ENCODE data around the gene PPP4R3A. TPM values are rescaled to one million over a fixed set of nuclear protein-coding genes. Genes with fewer than 3 reads are reported as not detected.

The PPP4R3A gene
- total RNA-seq, 4 donors from 2014 or later: 48.3 to 91.9 (median 71.5) TPM

DNA sequence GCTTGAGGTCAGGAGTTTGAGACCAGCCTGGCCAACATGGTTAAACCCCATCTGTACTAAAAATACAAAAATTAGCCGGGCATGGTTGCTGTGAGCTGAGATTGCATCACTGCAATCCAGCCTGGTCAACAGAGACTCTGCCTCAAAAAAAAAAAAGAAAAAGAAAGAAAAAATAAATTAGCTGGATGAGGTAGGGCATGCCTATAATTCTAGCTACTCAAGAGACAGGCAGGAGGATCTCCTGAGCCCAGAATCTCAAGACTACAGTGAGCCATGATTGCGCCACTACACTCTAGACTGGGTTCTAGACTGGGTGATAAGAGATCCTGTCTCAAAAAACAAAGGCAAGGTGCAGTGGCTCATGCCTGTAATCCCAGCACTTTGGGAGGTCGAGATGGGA lies 16.9 kb downstream of the PPP4R3A start:
- WGBS, 2 donors: 65 to 75% methylated on average over 3 of the region's 3 CpGs
- intact Hi-C loops (cut with DNase I): no loop called here
- no peak for TF ChIP-seq POLR2A (IDR thresholded peaks at IDR 0.05)
- TF ChIP-seq, protein P1, sequence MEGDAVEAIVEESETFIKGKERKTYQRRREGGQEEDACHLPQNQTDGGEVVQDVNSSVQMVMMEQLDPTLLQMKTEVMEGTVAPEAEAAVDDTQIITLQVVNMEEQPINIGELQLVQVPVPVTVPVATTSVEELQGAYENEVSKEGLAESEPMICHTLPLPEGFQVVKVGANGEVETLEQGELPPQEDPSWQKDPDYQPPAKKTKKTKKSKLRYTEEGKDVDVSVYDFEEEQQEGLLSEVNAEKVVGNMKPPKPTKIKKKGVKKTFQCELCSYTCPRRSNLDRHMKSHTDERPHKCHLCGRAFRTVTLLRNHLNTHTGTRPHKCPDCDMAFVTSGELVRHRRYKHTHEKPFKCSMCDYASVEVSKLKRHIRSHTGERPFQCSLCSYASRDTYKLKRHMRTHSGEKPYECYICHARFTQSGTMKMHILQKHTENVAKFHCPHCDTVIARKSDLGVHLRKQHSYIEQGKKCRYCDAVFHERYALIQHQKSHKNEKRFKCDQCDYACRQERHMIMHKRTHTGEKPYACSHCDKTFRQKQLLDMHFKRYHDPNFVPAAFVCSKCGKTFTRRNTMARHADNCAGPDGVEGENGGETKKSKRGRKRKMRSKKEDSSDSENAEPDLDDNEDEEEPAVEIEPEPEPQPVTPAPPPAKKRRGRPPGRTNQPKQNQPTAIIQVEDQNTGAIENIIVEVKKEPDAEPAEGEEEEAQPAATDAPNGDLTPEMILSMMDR (IDR thresholded peaks at IDR 0.05): no peak
- Histone ChIP-seq H3K9me3 (no peaks in the 10 kb centered on the region), H3K36me3 (peaks cover 0 to 36% (median 0%) of the 10 kb centered on the region in 3 donors), H3K4me3 (no peak overlapping the region), H3K27me3 (no peaks in the 10 kb centered on the region), H3K27ac (no peak overlapping the region), H3K4me1 (peaks cover 7 to 78% (median 30%) of the 10 kb centered on the region in 3 donors)
- DNase-seq: no peak

DNA sequence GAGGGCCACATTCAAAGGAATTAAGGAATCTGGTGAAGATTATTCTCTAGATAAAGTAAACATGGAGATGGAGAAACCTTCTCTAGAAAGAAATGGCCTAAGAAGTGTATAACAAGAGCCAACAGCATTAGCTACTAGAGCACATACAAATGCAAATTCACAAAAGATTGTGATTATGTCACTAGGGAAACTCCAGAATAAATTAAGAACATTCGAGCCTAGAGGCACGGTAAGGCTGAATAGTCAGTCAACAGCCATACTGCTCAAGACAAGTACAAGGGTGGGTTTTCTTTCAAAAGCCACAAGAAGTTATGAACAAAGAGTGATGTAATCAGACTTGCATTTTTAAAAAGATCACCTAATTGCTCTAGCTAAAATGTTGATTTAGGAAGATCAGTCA lies 25.4 kb downstream of the PPP4R3A start:
- Histone ChIP-seq H3K9me3 (no peaks in the 10 kb centered on the region), H3K4me3 (no peak overlapping the region), H3K36me3 (peaks cover 8 to 95% (median 19%) of the 10 kb centered on the region in 3 donors), H3K27me3 (no peaks in the 10 kb centered on the region), H3K4me1 (peaks cover 0 to 12% (median 3%) of the 10 kb centered on the region in 3 donors), H3K27ac (no peak overlapping the region)
- DNase-seq: no peak
- intact Hi-C loops (cut with DNase I): no loop called here
- 26 to 39% methylated on average over 2 of the region's 2 CpGs for WGBS, 2 donors
- TF ChIP-seq, protein P1 (IDR thresholded peaks at IDR 0.05): no peak

DNA sequence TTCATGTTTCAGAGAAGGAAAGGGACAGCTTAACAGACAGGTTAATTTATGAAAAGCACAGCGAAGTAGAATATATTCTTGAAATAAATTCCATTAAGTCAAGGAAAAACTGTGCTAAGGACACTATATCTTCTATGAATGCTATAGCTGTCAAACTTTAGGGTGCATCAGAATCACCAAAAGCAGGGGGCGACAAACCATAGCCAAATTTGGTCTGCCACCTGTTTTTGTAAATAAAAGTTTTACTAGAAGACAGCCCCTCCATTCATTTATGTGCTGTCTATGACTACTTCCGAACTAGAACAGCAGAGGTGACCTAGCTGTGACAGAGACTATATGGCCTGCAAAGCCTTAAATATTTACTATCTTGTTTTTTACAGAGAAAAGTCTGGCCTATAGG lies 25.9 kb downstream of the PPP4R3A start:
- intact Hi-C loops (cut with DNase I): no loop called here
- DNase-seq: no peak
- no peak for TF ChIP-seq POLR2A (IDR thresholded peaks at IDR 0.05)
- TF ChIP-seq, protein P1 (IDR thresholded peaks at IDR 0.05): peak in 1 of 6 experiments; percentile 12
- peaks cover 0 to 12% (median 3%) of the 10 kb centered on the region in 3 donors for H3K4me1 ChIP-seq
- H3K4me3 ChIP-seq: no peak overlapping the region
- H3K27me3 ChIP-seq: no peaks in the 10 kb centered on the region
- peaks cover 8 to 95% (median 19%) of the 10 kb centered on the region in 3 donors for H3K36me3 ChIP-seq
- WGBS, 2 donors: 79 to 86% methylated on average over 3 of the region's 3 CpGs
- H3K27ac ChIP-seq: no peak overlapping the region
- no peaks in the 10 kb centered on the region for H3K9me3 ChIP-seq

DNA sequence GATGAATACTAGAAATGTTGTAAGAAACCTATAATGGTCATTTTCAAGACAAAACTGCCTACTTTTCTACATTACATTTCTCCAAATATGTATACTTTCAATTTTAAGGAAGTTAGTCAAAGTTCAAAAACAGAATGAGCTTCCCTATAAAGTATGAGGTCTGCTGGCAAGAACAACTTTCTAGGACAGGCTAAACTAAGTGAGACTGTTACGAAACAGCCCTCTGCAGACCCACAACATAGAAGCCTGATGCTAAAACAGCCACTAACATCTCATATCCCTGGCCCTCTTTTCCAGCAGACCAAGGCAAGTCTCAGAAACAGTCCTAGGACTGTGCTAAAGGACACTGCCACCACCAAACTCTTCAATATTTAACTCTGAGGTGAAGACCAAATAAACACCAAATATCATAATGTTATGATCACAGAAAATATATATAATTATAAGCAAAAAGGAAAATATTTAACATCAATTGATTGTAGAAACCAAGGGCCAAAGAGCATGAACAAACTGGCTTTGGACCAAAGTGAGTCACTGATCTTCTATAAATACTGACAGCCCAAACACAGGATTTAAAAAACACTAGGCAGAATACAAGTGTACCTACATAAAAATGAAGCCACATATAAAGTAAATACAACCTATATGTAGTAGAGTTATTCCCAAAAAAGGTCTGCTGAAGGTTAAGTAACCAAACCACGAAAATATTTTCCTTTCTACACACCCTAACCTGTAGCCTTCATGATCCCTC lies 27.7 kb downstream of the PPP4R3A start:
- WGBS, 2 donors: 63 to 67% methylated on average over 2 of the region's 2 CpGs
- H3K4me3 ChIP-seq: no peak overlapping the region
- no peaks in the 10 kb centered on the region for H3K9me3 ChIP-seq
- no peaks in the 10 kb centered on the region for H3K27me3 ChIP-seq
- peaks cover 8 to 95% (median 25%) of the 10 kb centered on the region in 3 donors for H3K36me3 ChIP-seq
- H3K4me1 ChIP-seq: peaks cover 0 to 24% (median 3%) of the 10 kb centered on the region in 3 donors
- no peak for TF ChIP-seq POLR2A (IDR thresholded peaks at IDR 0.05)
- TF ChIP-seq, protein P1 (IDR thresholded peaks at IDR 0.05): no peak
- no peak overlapping the region for H3K27ac ChIP-seq
- intact Hi-C loops (cut with DNase I): no loop called here
- no peak for DNase-seq

DNA sequence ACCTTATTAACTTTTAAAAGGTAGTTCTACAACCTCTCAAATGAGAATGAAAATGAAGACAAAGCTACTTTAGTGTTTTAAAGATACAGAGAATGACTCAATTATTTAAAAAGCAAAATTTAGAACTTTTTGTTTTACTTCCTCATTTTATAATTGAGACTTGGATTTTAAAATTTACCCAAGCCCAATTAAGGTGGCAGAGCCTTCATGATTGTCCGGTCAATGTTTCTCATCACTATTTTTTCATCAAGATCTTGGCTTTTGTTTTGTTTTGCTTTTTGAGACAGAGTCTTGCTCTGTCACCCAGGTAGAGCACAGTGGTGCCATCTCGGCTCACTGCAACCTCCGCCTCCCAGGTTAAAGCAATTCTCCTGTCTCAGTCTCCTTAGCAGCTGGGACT lies 32.7 kb downstream of the PPP4R3A start:
- Histone ChIP-seq H3K27me3 (no peaks in the 10 kb centered on the region), H3K9me3 (no peaks in the 10 kb centered on the region), H3K4me1 (peaks cover 0 to 14% (median 0%) of the 10 kb centered on the region in 3 donors), H3K36me3 (peaks cover 15 to 100% (median 45%) of the 10 kb centered on the region in 3 donors), H3K4me3 (no peak overlapping the region), H3K27ac (no peak overlapping the region)
- 90 to 93% methylated on average over 3 of the region's 3 CpGs for WGBS, 2 donors
- TF ChIP-seq POLR2A (IDR thresholded peaks at IDR 0.05): no peak
- TF ChIP-seq, protein P1 (IDR thresholded peaks at IDR 0.05): no peak
- DNase-seq: no peak
- intact Hi-C loops (cut with DNase I): no loop called here

Measured in esophagus squamous epithelium (tissue), 5 donors.